Activated T-cell treated with anti-CD3 and anti-CD28 coated beads, Interleukin-2, amount 50 U/mL, for 24 hours (primary cell): ENCODE results near the gene MED13L.

Source experiments
- DNase-seq: peaks from one replicate; pipeline ENCODE4 v3.0.0-alpha.2; 2020
- H3K27ac Mint-ChIP-seq: 2 replicates; pipeline ENCODE4 v1.8.0; 2020; ENCODE audit warnings: mild to moderate bottlenecking, mixed read lengths
- H3K27me3 Mint-ChIP-seq: 2 replicates; pipeline ENCODE4 v1.8.0; 2020; ENCODE audit warnings: mixed read lengths
- H3K36me3 Mint-ChIP-seq: 2 replicates; pipeline ENCODE4 v1.8.0; 2020; ENCODE audit warnings: low read depth, mixed read lengths
- H3K4me1 Mint-ChIP-seq: 2 replicates; pipeline ENCODE4 v1.8.0; 2020; ENCODE audit warnings: low read depth, mixed read lengths
- H3K4me3 Mint-ChIP-seq: 2 replicates; pipeline ENCODE4 v1.8.0; 2020; ENCODE audit warnings: mild to moderate bottlenecking, moderate library complexity, mixed read lengths
- H3K9me3 Mint-ChIP-seq: 2 replicates; pipeline ENCODE4 v1.8.0; 2020; ENCODE audit warnings: mixed read lengths

MED13L gene

DNA sequence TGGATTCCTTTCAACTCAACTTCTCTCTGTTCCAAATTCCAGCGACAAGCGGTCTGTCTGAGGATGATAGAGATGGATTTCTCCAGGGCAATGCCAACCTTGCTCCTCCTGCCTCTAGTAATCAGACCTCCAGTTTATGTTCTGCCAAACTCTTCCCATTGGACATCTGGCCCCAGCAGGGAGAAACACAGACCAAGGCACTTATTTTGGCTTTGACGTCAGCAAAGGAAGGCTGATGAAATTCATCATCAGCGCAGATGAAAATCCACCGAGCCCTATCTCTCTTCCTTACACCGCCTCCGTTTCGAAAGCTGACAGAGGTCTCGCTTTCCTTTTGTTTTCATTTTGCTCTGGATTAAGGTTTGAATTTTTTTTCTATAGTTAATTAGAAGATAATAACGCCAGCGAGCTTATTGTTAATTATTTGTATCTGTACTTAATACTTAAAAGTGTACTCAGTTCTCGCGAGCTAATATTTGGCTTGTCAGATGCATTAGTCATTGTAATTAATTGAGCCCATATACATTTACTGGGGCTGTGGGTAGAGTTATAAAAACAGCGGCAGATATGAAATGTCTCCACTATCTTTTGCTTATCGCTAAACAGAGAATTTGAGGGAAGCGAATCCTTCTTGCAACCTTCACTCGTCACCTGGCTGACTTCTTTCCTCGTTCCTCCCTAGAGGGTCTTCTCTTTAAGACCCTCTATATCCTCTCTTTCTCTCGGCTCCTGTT, 35.9 kb upstream of the MED13L start:
- Mint-ChIP-seq H3K9me3 (peaks cover 4% of the 10 kb centered on the region), H3K36me3 (no peaks in the 10 kb centered on the region), H3K4me3 (no peak overlapping the region), H3K4me1 (peaks cover 5% of the 10 kb centered on the region), H3K27ac (no peak overlapping the region), H3K27me3 (no peaks in the 10 kb centered on the region)
- no peak for DNase-seq

- Mint-ChIP-seq H3K9me3 (peaks cover 4% of the 10 kb centered on the region), H3K36me3 (no peaks in the 10 kb centered on the region), H3K27ac (no peak overlapping the region), H3K4me1 (peaks cover 4% of the 10 kb centered on the region), H3K27me3 (no peaks in the 10 kb centered on the region), H3K4me3 (no peak overlapping the region)
- no peak for DNase-seq
Observed at GRCh38 chr12:116310082-116310481, 32.6 kb upstream of the MED13L start.

DNA sequence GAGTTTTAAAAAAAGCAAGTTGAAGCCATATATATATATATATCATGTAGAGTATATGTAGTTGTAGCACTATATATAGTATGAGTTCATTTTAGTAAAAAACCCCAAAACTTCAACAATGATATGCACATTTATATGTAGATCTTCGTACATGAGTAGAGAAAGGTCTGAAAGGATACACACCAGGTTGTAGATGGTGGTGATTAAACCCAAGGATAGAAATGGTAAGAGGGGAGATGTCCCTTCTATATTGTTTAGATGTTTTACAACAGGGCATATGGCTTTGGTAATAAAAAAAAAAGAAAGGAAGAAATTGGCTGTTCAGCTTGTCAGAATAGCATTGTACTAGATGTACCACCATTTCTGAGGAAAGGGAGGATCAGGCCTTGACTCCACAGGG, 31.9 kb upstream of the MED13L start:
- peaks cover under 1% of the 10 kb centered on the region for H3K4me1 Mint-ChIP-seq
- no peaks in the 10 kb centered on the region for H3K27me3 Mint-ChIP-seq
- no peak overlapping the region for H3K4me3 Mint-ChIP-seq
- peaks cover 4% of the 10 kb centered on the region for H3K9me3 Mint-ChIP-seq
- DNase-seq: no peak
- H3K36me3 Mint-ChIP-seq: no peaks in the 10 kb centered on the region
- no peak overlapping the region for H3K27ac Mint-ChIP-seq

GRCh38 chr12:116308647-116309046, 31.2 kb upstream of the MED13L start:
- Mint-ChIP-seq H3K27ac (no peak overlapping the region), H3K9me3 (peaks cover 4% of the 10 kb centered on the region), H3K4me3 (no peak overlapping the region), H3K4me1 (no peaks in the 10 kb centered on the region), H3K27me3 (no peaks in the 10 kb centered on the region), H3K36me3 (no peaks in the 10 kb centered on the region)
- no peak for DNase-seq

DNA sequence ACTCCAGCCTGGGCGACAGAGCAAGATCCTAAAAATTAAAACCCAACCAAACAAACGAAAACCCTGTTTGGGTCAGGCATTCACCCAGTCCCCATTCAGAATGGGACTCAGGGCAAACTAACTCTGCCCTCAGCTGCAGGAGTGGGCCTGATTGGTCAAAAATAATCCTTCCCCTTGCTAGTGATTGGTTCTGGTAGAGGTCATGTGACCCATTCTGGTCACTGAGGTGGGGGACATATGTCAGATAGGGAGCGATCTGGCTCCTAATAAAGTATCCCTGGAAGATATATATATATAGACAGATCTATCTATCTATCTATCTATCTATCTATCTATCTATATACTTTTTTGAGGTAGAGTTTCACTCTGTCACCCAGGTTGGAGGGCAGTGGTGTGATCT, 29.5 kb upstream of the MED13L start:
- Mint-ChIP-seq H3K4me1 (no peaks in the 10 kb centered on the region), H3K9me3 (peaks cover 4% of the 10 kb centered on the region), H3K4me3 (no peak overlapping the region), H3K36me3 (no peaks in the 10 kb centered on the region), H3K27me3 (no peaks in the 10 kb centered on the region), H3K27ac (no peak overlapping the region)
- no peak for DNase-seq

DNA sequence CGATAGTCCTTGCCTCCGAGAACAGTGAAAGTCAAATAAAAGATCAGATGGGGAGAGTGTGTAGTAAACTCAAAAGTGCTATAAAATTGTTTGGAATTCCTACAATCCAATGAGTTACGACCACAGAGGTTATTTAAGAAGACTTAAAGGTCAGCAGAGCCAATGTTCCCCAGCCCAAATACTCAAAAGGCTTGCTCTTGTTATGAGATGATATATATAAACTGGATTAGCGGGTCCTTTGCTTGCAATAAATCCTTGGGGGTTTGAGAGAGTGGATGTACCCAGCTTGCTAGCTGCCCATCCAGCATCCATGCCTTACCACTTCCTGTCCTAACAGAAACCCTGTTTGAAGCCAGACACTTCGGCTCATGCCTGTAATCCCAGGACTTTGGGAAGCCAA, 29.0 kb upstream of the MED13L start:
- H3K9me3 Mint-ChIP-seq: peaks cover 4% of the 10 kb centered on the region
- DNase-seq: no peak
- H3K27ac Mint-ChIP-seq: no peak overlapping the region
- no peaks in the 10 kb centered on the region for H3K4me1 Mint-ChIP-seq
- H3K4me3 Mint-ChIP-seq: no peak overlapping the region
- no peaks in the 10 kb centered on the region for H3K36me3 Mint-ChIP-seq
- no peaks in the 10 kb centered on the region for H3K27me3 Mint-ChIP-seq

DNA sequence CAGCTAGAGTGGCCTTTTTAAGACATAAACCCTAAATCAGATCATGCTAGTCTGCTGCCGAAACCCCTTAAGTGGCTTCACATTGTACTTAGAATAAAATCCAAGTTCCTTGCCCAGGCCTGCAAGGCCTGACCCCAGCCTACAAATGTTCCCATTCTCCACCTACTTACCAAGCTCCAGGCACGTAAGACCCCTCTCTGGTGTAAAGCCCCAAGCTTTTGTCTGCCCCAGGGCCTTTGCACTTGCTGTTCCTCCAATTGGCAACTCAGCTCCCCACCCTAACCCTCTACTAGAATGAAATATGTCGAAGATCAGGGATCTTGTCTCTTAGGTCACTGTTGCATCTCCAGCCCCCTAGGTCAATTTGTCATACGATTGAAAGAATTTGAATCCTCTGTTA, 27.1 kb upstream of the MED13L start:
- H3K4me1 Mint-ChIP-seq: no peaks in the 10 kb centered on the region
- no peak for DNase-seq
- no peak overlapping the region for H3K27ac Mint-ChIP-seq
- no peaks in the 10 kb centered on the region for H3K36me3 Mint-ChIP-seq
- H3K27me3 Mint-ChIP-seq: no peaks in the 10 kb centered on the region
- no peaks in the 10 kb centered on the region for H3K9me3 Mint-ChIP-seq
- H3K4me3 Mint-ChIP-seq: no peak overlapping the region

DNA sequence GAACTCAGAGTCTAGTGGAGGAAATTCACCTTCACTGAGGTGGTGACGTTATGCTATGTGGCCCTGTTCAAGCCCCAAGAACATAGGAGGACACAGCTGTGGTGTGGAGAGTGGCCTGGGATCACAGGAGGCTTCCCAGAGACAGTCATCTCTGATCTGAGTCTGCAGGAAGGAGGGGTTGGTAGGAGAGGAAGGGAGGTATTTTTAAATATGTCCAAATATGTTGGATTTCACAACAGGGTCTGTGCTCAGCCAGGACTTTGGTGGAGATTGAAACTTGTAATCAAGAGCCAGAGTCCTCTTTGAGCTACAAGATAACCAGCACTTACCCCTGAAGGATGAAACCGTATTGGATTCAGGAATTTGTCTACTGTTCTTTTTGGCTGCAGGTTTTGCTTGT, 26.4 kb upstream of the MED13L start:
- Mint-ChIP-seq H3K27ac (no peak overlapping the region), H3K9me3 (no peaks in the 10 kb centered on the region), H3K36me3 (no peaks in the 10 kb centered on the region), H3K4me1 (no peaks in the 10 kb centered on the region), H3K4me3 (no peak overlapping the region), H3K27me3 (no peaks in the 10 kb centered on the region)
- DNase-seq: no peak

GRCh38 chr12:116303066-116303465, 25.6 kb upstream of the MED13L start:
- H3K27me3 Mint-ChIP-seq: no peaks in the 10 kb centered on the region

DNA sequence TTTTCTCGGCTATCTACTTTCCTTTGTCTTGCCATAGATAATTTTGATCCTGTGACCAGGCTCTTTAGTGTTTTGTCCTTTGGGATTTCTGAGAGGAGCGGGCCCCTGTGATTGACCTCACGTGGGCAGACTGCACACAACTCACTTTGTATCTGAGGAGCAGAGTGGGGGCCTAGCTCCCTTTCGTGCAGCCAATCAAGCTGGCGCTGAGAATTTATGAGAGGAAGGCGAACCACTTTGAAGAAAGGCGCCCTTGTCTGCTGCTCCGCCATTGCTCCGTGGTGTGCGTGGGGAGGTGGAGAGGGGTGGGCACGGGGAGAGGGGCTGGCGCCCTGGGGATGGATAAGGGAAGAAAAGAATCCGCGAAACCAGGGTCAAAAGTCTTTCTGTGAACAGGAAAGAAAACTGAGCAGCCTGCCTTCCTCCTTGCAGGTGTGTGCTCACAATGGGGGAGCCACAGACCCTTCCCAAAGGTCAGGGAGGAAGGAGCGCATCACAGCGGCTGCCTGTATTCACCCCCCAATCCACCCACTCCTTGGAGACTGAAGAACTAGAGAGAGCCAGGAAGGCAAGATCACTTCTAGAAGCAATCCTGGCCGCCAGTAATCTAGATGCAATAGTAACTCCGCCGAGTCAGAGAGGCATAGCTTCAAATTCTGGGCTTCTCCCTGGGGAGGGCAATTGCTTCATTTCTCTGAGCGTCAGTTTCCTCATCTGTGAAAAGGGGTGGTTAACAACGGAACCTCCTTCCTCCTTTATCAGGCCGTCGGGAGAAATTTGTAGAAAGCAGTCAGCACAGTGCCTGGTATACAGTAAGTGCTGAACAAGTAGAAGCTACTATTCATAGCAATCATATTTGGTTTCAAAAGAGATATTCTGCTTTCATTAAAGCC, 24.9 kb upstream of the MED13L start:
- no peak for DNase-seq
- H3K36me3 Mint-ChIP-seq: no peaks in the 10 kb centered on the region
- no peaks in the 10 kb centered on the region for H3K9me3 Mint-ChIP-seq
- no peak overlapping the region for H3K27ac Mint-ChIP-seq
- no peaks in the 10 kb centered on the region for H3K27me3 Mint-ChIP-seq
- no peak overlapping the region for H3K4me3 Mint-ChIP-seq
- H3K4me1 Mint-ChIP-seq: no peaks in the 10 kb centered on the region

More at GRCh38 chr12:116303066-116303465, 25.6 kb upstream of the MED13L start:
- DNase-seq: no peak
- Mint-ChIP-seq H3K36me3 (no peaks in the 10 kb centered on the region), H3K27ac (no peak overlapping the region), H3K4me3 (no peak overlapping the region), H3K9me3 (no peaks in the 10 kb centered on the region), H3K4me1 (no peaks in the 10 kb centered on the region)

GRCh38 chr12:116301621-116302020, 24.1 kb upstream of the MED13L start:
- no peak overlapping the region for H3K27ac Mint-ChIP-seq
- no peaks in the 10 kb centered on the region for H3K27me3 Mint-ChIP-seq
- H3K4me3 Mint-ChIP-seq: no peak overlapping the region
- DNase-seq: no peak
- H3K36me3 Mint-ChIP-seq: no peaks in the 10 kb centered on the region
- H3K4me1 Mint-ChIP-seq: no peaks in the 10 kb centered on the region
- no peaks in the 10 kb centered on the region for H3K9me3 Mint-ChIP-seq

GRCh38 chr12:116299665-116300328, 22.3 kb upstream of the MED13L start:
- H3K9me3 Mint-ChIP-seq: no peaks in the 10 kb centered on the region
- no peaks in the 10 kb centered on the region for H3K4me1 Mint-ChIP-seq
- no peak for DNase-seq
- H3K27ac Mint-ChIP-seq: no peak overlapping the region
- H3K27me3 Mint-ChIP-seq: peaks cover 3% of the 10 kb centered on the region
- no peaks in the 10 kb centered on the region for H3K36me3 Mint-ChIP-seq
- H3K4me3 Mint-ChIP-seq: no peak overlapping the region

GRCh38 chr12:116299064-116299463, 21.6 kb upstream of the MED13L start:
- H3K9me3 Mint-ChIP-seq: no peaks in the 10 kb centered on the region

DNA sequence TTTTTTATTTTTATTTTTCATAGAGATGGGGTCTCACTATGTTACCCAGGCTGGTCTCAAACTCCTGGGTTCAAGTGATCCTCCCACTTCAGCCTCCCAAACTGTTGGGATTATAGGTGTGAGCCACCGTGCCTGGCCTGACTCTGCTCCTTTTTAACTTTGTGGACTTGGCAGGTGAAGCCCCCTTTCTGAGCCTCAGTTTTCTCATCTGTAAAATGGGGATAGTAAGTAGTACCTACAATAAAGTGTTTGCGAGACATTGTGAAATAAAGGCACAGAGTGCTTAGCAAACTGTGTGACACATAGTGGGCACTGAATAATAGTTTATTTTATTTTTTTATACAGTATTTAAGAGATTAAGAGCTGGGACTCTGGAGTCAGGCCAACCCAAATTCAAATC, 21.1 kb upstream of the MED13L start:
- no peak overlapping the region for H3K4me3 Mint-ChIP-seq
- H3K27me3 Mint-ChIP-seq: peaks cover 3% of the 10 kb centered on the region
- no peaks in the 10 kb centered on the region for H3K36me3 Mint-ChIP-seq
- no peak for DNase-seq
- H3K27ac Mint-ChIP-seq: no peak overlapping the region
- H3K9me3 Mint-ChIP-seq: no peaks in the 10 kb centered on the region
- no peaks in the 10 kb centered on the region for H3K4me1 Mint-ChIP-seq

More at GRCh38 chr12:116299064-116299463, 21.6 kb upstream of the MED13L start:
- no peak for DNase-seq
- Mint-ChIP-seq H3K36me3 (no peaks in the 10 kb centered on the region), H3K27me3 (peaks cover 3% of the 10 kb centered on the region), H3K27ac (no peak overlapping the region), H3K4me3 (no peak overlapping the region), H3K4me1 (no peaks in the 10 kb centered on the region)
